ENCODE data around the gene CRISP1.
"Not testable (repeated sequence)": the region's sequence is repeated elsewhere in the genome, so short reads cannot be mapped to it uniquely, and the experiment has no call there.

CRISP1 gene

GRCh38 chr6:49813248-49813647 lies 53.1 kb downstream of the CRISP1 start:
- no peak for TF ChIP-seq CTCF (IDR thresholded peaks at IDR 0.05; ENCODE audit: extremely low read depth, missing control alignments)
- no peak for DNase-seq (ENCODE audit: low spot score)

GRCh38 chr6:49806145-49806544 lies 60.2 kb downstream of the CRISP1 start:
- no peak for TF ChIP-seq CTCF (IDR thresholded peaks at IDR 0.05; ENCODE audit: extremely low read depth, missing control alignments)

GRCh38 chr6:49805246-49805645 lies 61.1 kb downstream of the CRISP1 start:
- DNase-seq (ENCODE audit: low spot score): no peak
- TF ChIP-seq CTCF (IDR thresholded peaks at IDR 0.05; ENCODE audit: extremely low read depth, missing control alignments): no peak

More at GRCh38 chr6:49806145-49806544, 60.2 kb downstream of the CRISP1 start:
- no peak for DNase-seq (ENCODE audit: low spot score)

- no peak for TF ChIP-seq CTCF (IDR thresholded peaks at IDR 0.05; ENCODE audit: extremely low read depth, missing control alignments)
- no peak for DNase-seq (ENCODE audit: low spot score)
These were observed 64.8 kb downstream of the CRISP1 start for GRCh38 chr6:49801525-49801924.

- no peak for DNase-seq (ENCODE audit: low spot score)
- TF ChIP-seq CTCF (IDR thresholded peaks at IDR 0.05; ENCODE audit: extremely low read depth, missing control alignments): no peak
These were observed 67.2 kb downstream of the CRISP1 start for GRCh38 chr6:49799090-49799489.

GRCh38 chr6:49796842-49797455 lies 69.4 kb downstream of the CRISP1 start:
- DNase-seq (ENCODE audit: low spot score): not testable (repeated sequence)

GRCh38 chr6:49790341-49790740 lies 76.0 kb downstream of the CRISP1 start:
- TF ChIP-seq CTCF (IDR thresholded peaks at IDR 0.05; ENCODE audit: extremely low read depth, missing control alignments): no peak
- DNase-seq (ENCODE audit: low spot score): no peak

GRCh38 chr6:49787176-49787575 lies 79.2 kb downstream of the CRISP1 start, which contains the start of gene PGK2:
Gene PGK2, minus strand, starts transcription at chr6:49787285. Its CDS starts 98 bp downstream, at chr6:49787187.
- TF ChIP-seq CTCF (IDR thresholded peaks at IDR 0.05; ENCODE audit: extremely low read depth, missing control alignments): no peak
- DNase-seq (ENCODE audit: low spot score): no peak

Measured in GM20000 (cell line).